ENCODE results near the gene OSBPL3.

OSBPL3 gene

GRCh38 chr7:24764011-24764410, 216.0 kb downstream of the OSBPL3 start:
- H3K9ac ChIP-seq (ENCODE audit: low read depth in 1 of 2, low read length in 2 of 2), result no peak overlapping the region
- no peaks in the 10 kb centered on the region for H3K9me3 ChIP-seq (ENCODE audit: control insufficient read depth in 2 of 2, low read length in 2 of 2)
- H3K27me3 ChIP-seq (ENCODE audit: control insufficient read depth in 2 of 2, insufficient read depth in 2 of 2, low read length in 2 of 2), result peaks cover 0 to 19% of the 10 kb centered on the region in 2 donors
- no peak overlapping the region for H3K4me3 ChIP-seq (ENCODE audit: low read length in 2 of 2)
- H3K27ac ChIP-seq (ENCODE audit: low read depth in 2 of 2, low read length in 2 of 2), result no peak overlapping the region
- no peaks in the 10 kb centered on the region for H3K36me3 ChIP-seq (ENCODE audit: control insufficient read depth in 2 of 2, insufficient read depth in 2 of 2, low read length in 2 of 2)
- no peaks in the 10 kb centered on the region for H3K4me1 ChIP-seq (ENCODE audit: control insufficient read depth in 2 of 2, insufficient read depth in 2 of 2, low read length in 2 of 2)

GRCh38 chr7:24763303-24763901, 216.6 kb downstream of the OSBPL3 start:
- no peaks in the 10 kb centered on the region for H3K9me3 ChIP-seq (ENCODE audit: control insufficient read depth in 2 of 2, low read length in 2 of 2)
- no peaks in the 10 kb centered on the region for H3K4me1 ChIP-seq (ENCODE audit: control insufficient read depth in 2 of 2, insufficient read depth in 2 of 2, low read length in 2 of 2)
- no peaks in the 10 kb centered on the region for H3K36me3 ChIP-seq (ENCODE audit: control insufficient read depth in 2 of 2, insufficient read depth in 2 of 2, low read length in 2 of 2)
- H3K27ac ChIP-seq (ENCODE audit: low read depth in 2 of 2, low read length in 2 of 2), result no peak overlapping the region
- H3K27me3 ChIP-seq (ENCODE audit: control insufficient read depth in 2 of 2, insufficient read depth in 2 of 2, low read length in 2 of 2), result peaks cover 4 to 24% of the 10 kb centered on the region in 2 donors
- no peak overlapping the region for H3K9ac ChIP-seq (ENCODE audit: low read depth in 1 of 2, low read length in 2 of 2)
- H3K4me3 ChIP-seq (ENCODE audit: low read length in 2 of 2), result no peak overlapping the region

- H3K36me3 ChIP-seq (ENCODE audit: control insufficient read depth in 2 of 2, insufficient read depth in 2 of 2, low read length in 2 of 2), result no peaks in the 10 kb centered on the region
- H3K9me3 ChIP-seq (ENCODE audit: control insufficient read depth in 2 of 2, low read length in 2 of 2), result no peaks in the 10 kb centered on the region
- peaks cover under 1 to 2% of the 10 kb centered on the region in 2 donors for H3K4me1 ChIP-seq (ENCODE audit: control insufficient read depth in 2 of 2, insufficient read depth in 2 of 2, low read length in 2 of 2)
- H3K27me3 ChIP-seq (ENCODE audit: control insufficient read depth in 2 of 2, insufficient read depth in 2 of 2, low read length in 2 of 2), result peaks cover 9 to 28% of the 10 kb centered on the region in 2 donors
- no peak overlapping the region for H3K27ac ChIP-seq (ENCODE audit: low read depth in 2 of 2, low read length in 2 of 2)
- H3K4me3 ChIP-seq (ENCODE audit: low read length in 2 of 2), result no peak overlapping the region
- H3K9ac ChIP-seq (ENCODE audit: low read depth in 1 of 2, low read length in 2 of 2), result no peak overlapping the region
Measured at GRCh38 chr7:24762771-24763170, 217.2 kb downstream of the OSBPL3 start.

DNA sequence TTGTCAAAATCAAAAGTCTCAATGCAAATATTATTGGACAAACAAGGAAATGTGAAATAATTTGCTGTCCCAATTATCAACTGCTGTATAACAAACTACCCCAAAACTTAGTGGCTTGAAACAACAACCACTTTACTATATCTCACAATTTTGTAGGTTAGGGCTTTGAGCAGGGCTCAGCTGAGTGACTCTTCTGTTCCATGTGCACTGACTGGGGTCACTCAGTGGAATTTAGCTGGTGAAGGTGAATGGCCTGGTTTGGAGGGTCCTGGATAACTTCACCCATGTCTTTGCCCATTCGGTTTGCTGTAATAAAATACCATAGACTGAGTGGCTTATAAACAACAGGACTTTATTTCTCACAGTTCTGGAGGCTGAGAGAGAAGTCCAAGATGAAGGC, 219.0 kb downstream of the OSBPL3 start:
- Histone ChIP-seq H3K27me3 (ENCODE audit: control insufficient read depth in 2 of 2, insufficient read depth in 2 of 2, low read length in 2 of 2) (peaks cover 9 to 41% of the 10 kb centered on the region in 2 donors), H3K36me3 (ENCODE audit: control insufficient read depth in 2 of 2, insufficient read depth in 2 of 2, low read length in 2 of 2) (no peaks in the 10 kb centered on the region), H3K9ac (ENCODE audit: low read depth in 1 of 2, low read length in 2 of 2) (no peak overlapping the region), H3K27ac (ENCODE audit: low read depth in 2 of 2, low read length in 2 of 2) (no peak overlapping the region), H3K4me3 (ENCODE audit: low read length in 2 of 2) (no peak overlapping the region), H3K4me1 (ENCODE audit: control insufficient read depth in 2 of 2, insufficient read depth in 2 of 2, low read length in 2 of 2) (peaks cover 2 to 4% of the 10 kb centered on the region in 2 donors), H3K9me3 (ENCODE audit: control insufficient read depth in 2 of 2, low read length in 2 of 2) (no peaks in the 10 kb centered on the region)

DNA sequence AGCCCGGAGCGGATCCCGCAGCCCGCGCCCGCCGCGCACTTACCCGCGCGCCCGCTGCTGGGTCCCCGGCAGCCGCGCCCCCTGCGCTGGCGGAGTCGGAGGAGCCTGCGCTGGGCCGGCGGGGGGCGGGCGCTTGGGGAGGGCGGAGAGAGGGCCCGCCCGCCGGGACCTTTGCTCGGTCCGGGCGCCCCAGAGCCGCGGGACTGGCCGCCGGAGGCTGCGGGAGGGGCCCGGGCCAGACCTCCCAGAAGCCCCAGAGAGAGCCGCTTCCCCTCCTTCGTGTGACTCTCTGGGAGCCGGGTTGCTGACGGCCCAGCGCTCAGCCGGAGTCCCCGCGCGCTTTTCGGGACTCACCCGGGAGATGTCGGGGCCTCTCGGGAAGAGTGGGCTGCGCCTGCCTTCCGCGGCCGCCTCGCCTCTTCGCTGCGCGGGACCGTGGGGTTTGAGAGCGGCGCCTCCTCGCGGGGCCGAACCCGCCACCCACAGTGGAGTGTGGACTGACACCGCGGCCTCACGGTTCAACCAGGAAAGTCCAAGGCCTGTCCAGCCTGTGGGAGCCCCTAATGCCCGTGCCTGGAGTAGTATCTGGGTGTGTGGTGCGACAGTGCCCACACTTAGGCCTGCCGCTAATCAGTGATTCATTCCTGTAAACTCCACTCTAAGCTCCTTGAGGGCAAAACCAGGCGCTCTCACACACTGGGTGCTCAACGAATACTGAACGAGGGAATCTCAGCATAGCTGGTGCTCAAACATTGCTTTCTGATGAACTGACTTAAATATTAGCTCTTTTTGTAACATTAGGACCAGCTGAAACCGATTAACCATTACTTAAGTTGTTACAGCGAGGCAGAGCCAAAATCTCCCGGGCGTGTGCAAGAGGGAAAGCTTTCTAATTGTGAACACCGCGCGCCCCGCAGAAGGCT, 222.4 kb downstream of the OSBPL3 start, which contains the start of gene GSDME:
GSDME (minus strand) TSS at position 112 of the 923 bp plus-strand sequence. CDS start 7,690 bp downstream, outside the sequence.
- peak within 1 kb of the TSS; percentile 35 for H3K27ac ChIP-seq (ENCODE audit: low read depth in 2 of 2, low read length in 2 of 2)

GRCh38 chr7:24756545-24757352, 223.2 kb downstream of the OSBPL3 start:
- Histone ChIP-seq H3K27ac (ENCODE audit: low read depth in 2 of 2, low read length in 2 of 2) (no peak overlapping the region), H3K9me3 (ENCODE audit: control insufficient read depth in 2 of 2, low read length in 2 of 2) (no peaks in the 10 kb centered on the region), H3K4me1 (ENCODE audit: control insufficient read depth in 2 of 2, insufficient read depth in 2 of 2, low read length in 2 of 2) (peaks cover 2 to 4% of the 10 kb centered on the region in 2 donors), H3K27me3 (ENCODE audit: control insufficient read depth in 2 of 2, insufficient read depth in 2 of 2, low read length in 2 of 2) (peaks cover 14 to 48% of the 10 kb centered on the region in 2 donors), H3K9ac (ENCODE audit: low read depth in 1 of 2, low read length in 2 of 2) (peak overlapping the region in 1 of 2 donors; percentile 69), H3K36me3 (ENCODE audit: control insufficient read depth in 2 of 2, insufficient read depth in 2 of 2, low read length in 2 of 2) (no peaks in the 10 kb centered on the region), H3K4me3 (ENCODE audit: low read length in 2 of 2) (peak overlapping the region; percentile 60 to 61)

More for the DNA sequence above, 222.4 kb downstream of the OSBPL3 start, which contains the start of gene GSDME:
- peak within 1 kb of the TSS; percentile 60 to 63 for H3K4me3 ChIP-seq (ENCODE audit: low read length in 2 of 2)
- H3K9me3 ChIP-seq (ENCODE audit: control insufficient read depth in 2 of 2, low read length in 2 of 2), result no peaks in the 10 kb centered on the region
- H3K4me1 ChIP-seq (ENCODE audit: control insufficient read depth in 2 of 2, insufficient read depth in 2 of 2, low read length in 2 of 2), result peaks cover 2 to 4% of the 10 kb centered on the region in 2 donors
- peaks cover 12 to 48% of the 10 kb centered on the region in 2 donors for H3K27me3 ChIP-seq (ENCODE audit: control insufficient read depth in 2 of 2, insufficient read depth in 2 of 2, low read length in 2 of 2)
- H3K36me3 ChIP-seq (ENCODE audit: control insufficient read depth in 2 of 2, insufficient read depth in 2 of 2, low read length in 2 of 2), result no peaks in the 10 kb centered on the region
- peak within 1 kb of the TSS; percentile 24 to 69 for H3K9ac ChIP-seq (ENCODE audit: low read depth in 1 of 2, low read length in 2 of 2)

- no peaks in the 10 kb centered on the region for H3K9me3 ChIP-seq (ENCODE audit: control insufficient read depth in 2 of 2, low read length in 2 of 2)
- peaks cover 14 to 42% of the 10 kb centered on the region in 2 donors for H3K27me3 ChIP-seq (ENCODE audit: control insufficient read depth in 2 of 2, insufficient read depth in 2 of 2, low read length in 2 of 2)
- H3K9ac ChIP-seq (ENCODE audit: low read depth in 1 of 2, low read length in 2 of 2), result no peak overlapping the region
- no peaks in the 10 kb centered on the region for H3K36me3 ChIP-seq (ENCODE audit: control insufficient read depth in 2 of 2, insufficient read depth in 2 of 2, low read length in 2 of 2)
- H3K4me3 ChIP-seq (ENCODE audit: low read length in 2 of 2), result no peak overlapping the region
- H3K27ac ChIP-seq (ENCODE audit: low read depth in 2 of 2, low read length in 2 of 2), result no peak overlapping the region
- peaks cover 2 to 4% of the 10 kb centered on the region in 2 donors for H3K4me1 ChIP-seq (ENCODE audit: control insufficient read depth in 2 of 2, insufficient read depth in 2 of 2, low read length in 2 of 2)
Measured at GRCh38 chr7:24755541-24756407, 224.2 kb downstream of the OSBPL3 start.

- Histone ChIP-seq H3K36me3 (ENCODE audit: control insufficient read depth in 2 of 2, insufficient read depth in 2 of 2, low read length in 2 of 2) (no peaks in the 10 kb centered on the region), H3K4me3 (ENCODE audit: low read length in 2 of 2) (no peak overlapping the region), H3K27me3 (ENCODE audit: control insufficient read depth in 2 of 2, insufficient read depth in 2 of 2, low read length in 2 of 2) (peaks cover 14 to 38% of the 10 kb centered on the region in 2 donors), H3K9me3 (ENCODE audit: control insufficient read depth in 2 of 2, low read length in 2 of 2) (no peaks in the 10 kb centered on the region), H3K9ac (ENCODE audit: low read depth in 1 of 2, low read length in 2 of 2) (no peak overlapping the region), H3K4me1 (ENCODE audit: control insufficient read depth in 2 of 2, insufficient read depth in 2 of 2, low read length in 2 of 2) (peaks cover 2 to 4% of the 10 kb centered on the region in 2 donors), H3K27ac (ENCODE audit: low read depth in 2 of 2, low read length in 2 of 2) (no peak overlapping the region)
Measured at GRCh38 chr7:24754906-24755506, 225.0 kb downstream of the OSBPL3 start.

All from mucosa of rectum (tissue), 2 donors.